SU-DHL-6 (cell line): ENCODE results near the gene AEN.

ENCODE experiments used
- H2AFZ ChIP-seq: fragments of 200-600 bp; sonication (generic); 2 replicates; pipeline ENCODE4 v1.6.1; 2014; ENCODE audit warnings: low read depth, mild to moderate bottlenecking, moderate library complexity, mixed read lengths, antibody characterized with exemption, low read length; ENCODE audit not compliant: severe bottlenecking
- H3F3A ChIP-seq: fragments of 200-600 bp; shearing (Covaris generic); 2 replicates; pipeline ENCODE4 v1.6.0; 2016; ENCODE audit warnings: antibody characterized with exemption, mild to moderate bottlenecking; ENCODE audit not compliant: insufficient read depth
- H3K27ac ChIP-seq: fragments of 200-600 bp; sonication (generic); 2 replicates; pipeline ENCODE4 v1.5.1; 2016; ENCODE audit warnings: low read depth, mild to moderate bottlenecking, low read length, moderate library complexity, mixed read lengths
- H3K27me3 ChIP-seq: fragments of 200-600 bp; sonication (generic), shearing (Covaris generic); 2 replicates; pipeline ENCODE4 v1.6.0; 2014; ENCODE audit warnings: mild to moderate bottlenecking, low read length
- H3K36me3 ChIP-seq: fragments of 200-600 bp; sonication (generic); 2 replicates; pipeline ENCODE4 v1.6.1; 2014; ENCODE audit warnings: mild to moderate bottlenecking, low read length, mixed read lengths
- H3K4me2 ChIP-seq: fragments of 300-600, 200-600 bp; shearing (Covaris generic), sonication (generic); 2 replicates; pipeline ENCODE4 v1.6.0; 2014; ENCODE audit warnings: low read length, low read depth, mild to moderate bottlenecking; ENCODE audit not compliant: poor library complexity, severe bottlenecking
- H3K4me3 ChIP-seq: fragments of 200-600 bp; sonication (generic); 2 replicates; pipeline ENCODE4 v1.5.1; 2014; ENCODE audit warnings: antibody characterized with exemption, low read length, mild to moderate bottlenecking, mixed read lengths; ENCODE audit not compliant: insufficient read depth, poor library complexity, severe bottlenecking
- H3K79me2 ChIP-seq: fragments of 200-600 bp; sonication (generic); 2 replicates; pipeline ENCODE4 v1.6.1; 2014; ENCODE audit warnings: mild to moderate bottlenecking, low read length, moderate library complexity; ENCODE audit not compliant: insufficient read depth
- H3K9ac ChIP-seq: fragments of 200-600 bp; sonication (generic); 2 replicates; pipeline ENCODE4 v1.7.0; 2014; ENCODE audit warnings: mild to moderate bottlenecking, low read length
- H3K9me2 ChIP-seq: fragments of 200-600 bp; sonication (generic); replicated peaks from 2 replicates; pipeline ENCODE4 v1.6.1; 2014; ENCODE audit warnings: low read length; ENCODE audit not compliant: insufficient read depth
- H3K9me3 ChIP-seq: fragments of 200-600 bp; sonication (generic); 2 replicates; pipeline ENCODE4 v1.6.1; 2014; ENCODE audit warnings: low read length, mixed read lengths; ENCODE audit not compliant: insufficient read depth
- H4K20me1 ChIP-seq: fragments of 200-600 bp; sonication (generic); 2 replicates; pipeline ENCODE4 v1.6.1; 2014; ENCODE audit warnings: low read depth, mild to moderate bottlenecking, antibody characterized with exemption, low read length, moderate library complexity, mixed read lengths
- EZH2phosphoT487 ChIP-seq: fragments of 200-600 bp; sonication (generic), shearing (Covaris generic); conservative IDR thresholded peaks from 2 replicates; pipeline ENCODE4 v1.6.1; 2018; ENCODE audit warnings: mild to moderate bottlenecking, antibody characterized with exemption, low read length, moderate library complexity, mixed read lengths
- TF ChIP-seq, protein P1 (sequence below): fragments of 200-600 bp; sonication (generic); IDR thresholded peaks from one replicate; pipeline ENCODE4 v1.5.1; 2017; ENCODE audit warnings: antibody characterized with exemption, mild to moderate bottlenecking, low read length, moderate library complexity; ENCODE audit not compliant: insufficient read depth, poor library complexity, severe bottlenecking

Gene AEN

DNA sequence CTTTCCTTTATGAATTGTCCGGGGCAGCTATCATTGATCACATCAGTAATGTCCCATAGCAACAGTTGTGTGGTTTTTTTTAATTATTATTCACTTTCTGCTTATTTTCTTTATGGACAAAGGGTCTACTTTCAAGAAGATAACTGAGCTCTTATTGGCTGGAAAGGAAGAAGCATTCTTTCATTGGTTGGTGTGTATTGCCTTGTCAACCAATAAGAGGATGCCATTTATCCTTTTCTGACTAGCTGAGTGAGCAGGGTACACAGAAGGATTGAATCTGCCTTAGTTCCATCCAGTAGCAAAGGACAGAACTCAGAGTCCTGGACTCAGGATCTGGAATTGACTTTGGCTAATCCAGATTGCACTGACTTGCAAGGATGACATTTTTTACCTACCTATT is 13.2 kb upstream of the AEN start:
- Histone ChIP-seq H3F3A (no peaks in the 10 kb centered on the region), H3K36me3 (no peaks in the 10 kb centered on the region), H3K9me3 (no peaks in the 10 kb centered on the region), H3K27me3 (no peaks in the 10 kb centered on the region), H2AFZ (no peak overlapping the region), H3K4me2 (no peak overlapping the region), H3K9me2 (no peaks in the 10 kb centered on the region), H3K4me3 (no peak overlapping the region), H3K79me2 (no peaks in the 10 kb centered on the region), H3K9ac (no peak overlapping the region), H4K20me1 (no peaks in the 10 kb centered on the region), H3K27ac (no peak overlapping the region)
- no peak for TF ChIP-seq EZH2phosphoT487
- TF ChIP-seq, protein P1, sequence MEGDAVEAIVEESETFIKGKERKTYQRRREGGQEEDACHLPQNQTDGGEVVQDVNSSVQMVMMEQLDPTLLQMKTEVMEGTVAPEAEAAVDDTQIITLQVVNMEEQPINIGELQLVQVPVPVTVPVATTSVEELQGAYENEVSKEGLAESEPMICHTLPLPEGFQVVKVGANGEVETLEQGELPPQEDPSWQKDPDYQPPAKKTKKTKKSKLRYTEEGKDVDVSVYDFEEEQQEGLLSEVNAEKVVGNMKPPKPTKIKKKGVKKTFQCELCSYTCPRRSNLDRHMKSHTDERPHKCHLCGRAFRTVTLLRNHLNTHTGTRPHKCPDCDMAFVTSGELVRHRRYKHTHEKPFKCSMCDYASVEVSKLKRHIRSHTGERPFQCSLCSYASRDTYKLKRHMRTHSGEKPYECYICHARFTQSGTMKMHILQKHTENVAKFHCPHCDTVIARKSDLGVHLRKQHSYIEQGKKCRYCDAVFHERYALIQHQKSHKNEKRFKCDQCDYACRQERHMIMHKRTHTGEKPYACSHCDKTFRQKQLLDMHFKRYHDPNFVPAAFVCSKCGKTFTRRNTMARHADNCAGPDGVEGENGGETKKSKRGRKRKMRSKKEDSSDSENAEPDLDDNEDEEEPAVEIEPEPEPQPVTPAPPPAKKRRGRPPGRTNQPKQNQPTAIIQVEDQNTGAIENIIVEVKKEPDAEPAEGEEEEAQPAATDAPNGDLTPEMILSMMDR, result no peak

DNA sequence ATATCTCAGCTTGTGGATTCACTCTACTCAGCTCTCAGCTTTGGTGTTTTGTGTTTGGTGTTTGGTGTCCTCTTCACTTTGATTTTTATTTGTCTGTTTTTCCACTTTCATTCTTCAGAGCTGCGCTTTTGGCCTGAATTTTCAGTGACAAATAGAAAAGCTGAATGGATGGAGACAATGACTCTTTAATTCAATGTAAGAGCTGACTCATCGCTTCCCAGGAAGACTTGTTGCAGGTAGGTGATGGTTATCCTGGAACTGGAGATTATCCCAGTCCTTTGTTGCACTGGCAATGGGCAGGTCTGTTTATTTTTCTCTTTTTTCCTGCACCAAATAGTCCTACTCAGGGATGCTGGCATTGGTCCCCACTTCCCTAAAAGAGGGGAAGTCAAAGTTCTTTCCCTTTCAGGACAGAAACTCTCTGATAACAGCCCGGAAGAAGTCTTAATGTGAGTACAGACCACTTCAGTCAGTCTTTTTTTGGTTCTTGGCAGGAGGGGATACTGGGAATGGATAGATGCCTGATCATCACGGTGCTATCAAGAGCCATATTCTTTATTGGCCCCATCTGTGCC is 12.4 kb upstream of the AEN start:
- TF ChIP-seq, protein P1, result no peak
- TF ChIP-seq EZH2phosphoT487, result no peak
- Histone ChIP-seq H2AFZ (no peak overlapping the region), H3K27ac (no peak overlapping the region), H3K79me2 (no peaks in the 10 kb centered on the region), H3K9ac (no peak overlapping the region), H4K20me1 (no peaks in the 10 kb centered on the region), H3F3A (no peaks in the 10 kb centered on the region), H3K9me3 (no peaks in the 10 kb centered on the region), H3K9me2 (no peaks in the 10 kb centered on the region), H3K4me2 (no peak overlapping the region), H3K4me3 (no peak overlapping the region), H3K27me3 (no peaks in the 10 kb centered on the region), H3K36me3 (no peaks in the 10 kb centered on the region)

DNA sequence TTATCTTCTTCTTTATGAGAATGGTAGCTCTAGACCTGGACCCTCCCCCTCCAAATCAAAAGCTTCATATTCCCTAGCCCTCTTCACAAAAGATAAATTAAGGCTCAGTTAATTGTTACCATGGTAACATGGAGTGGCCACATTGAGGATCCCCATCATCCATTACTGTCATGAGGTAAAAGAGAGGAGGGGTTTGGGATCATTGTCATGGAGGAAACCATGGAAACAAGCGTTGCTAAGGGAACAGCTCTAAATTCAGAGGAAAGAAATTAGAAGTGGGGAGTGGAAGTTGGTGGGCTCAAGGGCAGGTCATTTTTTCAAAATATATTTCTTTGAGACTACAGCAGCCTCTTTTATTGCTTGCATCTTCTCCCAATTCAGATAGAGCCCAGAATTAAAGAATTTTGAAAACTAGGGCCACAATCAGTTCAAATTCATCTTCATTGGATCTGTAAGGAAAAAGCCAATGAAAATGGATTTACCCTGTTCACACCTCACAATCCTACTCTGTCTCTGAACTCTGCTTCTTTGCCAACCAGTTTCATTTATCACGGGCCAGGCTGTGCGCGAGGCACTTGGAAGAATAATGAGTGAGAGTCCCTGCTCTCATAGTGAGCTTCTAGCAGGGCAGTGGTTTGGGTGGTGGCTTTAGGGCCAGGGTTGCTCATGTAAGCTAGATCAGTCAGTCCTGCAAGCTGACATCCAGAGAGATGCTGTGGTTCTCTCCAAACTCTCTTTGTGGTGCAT is 11.6 kb upstream of the AEN start:
- Histone ChIP-seq H3K4me2 (no peak overlapping the region), H3K9ac (no peak overlapping the region), H2AFZ (no peak overlapping the region), H3F3A (no peaks in the 10 kb centered on the region), H3K9me3 (no peaks in the 10 kb centered on the region), H3K79me2 (no peaks in the 10 kb centered on the region), H4K20me1 (no peaks in the 10 kb centered on the region), H3K36me3 (no peaks in the 10 kb centered on the region), H3K27me3 (no peaks in the 10 kb centered on the region), H3K4me3 (no peak overlapping the region), H3K27ac (no peak overlapping the region), H3K9me2 (no peaks in the 10 kb centered on the region)
- TF ChIP-seq EZH2phosphoT487, result no peak
- TF ChIP-seq, protein P1, result no peak
